ENCODE data around the gene SQSTM1.

Gene SQSTM1

DNA sequence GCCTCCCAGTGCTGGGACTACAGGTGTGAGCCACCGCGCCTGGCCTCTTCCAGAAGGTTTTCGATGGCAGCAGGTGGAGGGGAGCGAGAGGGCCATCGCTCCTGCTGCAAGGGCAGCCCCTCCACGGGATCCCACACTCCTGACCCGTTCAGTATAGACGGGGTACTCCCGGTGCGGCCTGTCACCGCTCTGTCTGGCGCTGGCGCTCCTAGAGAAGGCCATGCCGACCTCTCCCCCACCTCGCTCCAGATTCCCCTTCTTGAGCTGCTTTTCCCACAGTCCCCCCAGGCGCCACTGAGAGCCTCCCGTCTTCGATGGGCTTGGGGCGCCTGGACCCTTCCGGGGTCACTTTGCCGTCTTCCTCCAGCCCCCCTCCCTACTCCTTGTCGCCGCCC lies 4.3 kb upstream of the SQSTM1 start:
- no peak overlapping the region for H3K27ac ChIP-seq (ENCODE audit: low read depth, low read length)
- H3K9me2 ChIP-seq (replicated peaks; ENCODE audit: insufficient read depth, low read length), result no peaks in the 10 kb centered on the region
- no peaks in the 10 kb centered on the region for H3K9me3 ChIP-seq (ENCODE audit: insufficient read depth, low read length)
- H3K9ac ChIP-seq (ENCODE audit: low read length), result no peak overlapping the region
- no peak for TF ChIP-seq EZH2phosphoT487 (conservative IDR thresholded peaks at IDR 0.05; ENCODE audit: low read length)
- TF ChIP-seq, protein P1, sequence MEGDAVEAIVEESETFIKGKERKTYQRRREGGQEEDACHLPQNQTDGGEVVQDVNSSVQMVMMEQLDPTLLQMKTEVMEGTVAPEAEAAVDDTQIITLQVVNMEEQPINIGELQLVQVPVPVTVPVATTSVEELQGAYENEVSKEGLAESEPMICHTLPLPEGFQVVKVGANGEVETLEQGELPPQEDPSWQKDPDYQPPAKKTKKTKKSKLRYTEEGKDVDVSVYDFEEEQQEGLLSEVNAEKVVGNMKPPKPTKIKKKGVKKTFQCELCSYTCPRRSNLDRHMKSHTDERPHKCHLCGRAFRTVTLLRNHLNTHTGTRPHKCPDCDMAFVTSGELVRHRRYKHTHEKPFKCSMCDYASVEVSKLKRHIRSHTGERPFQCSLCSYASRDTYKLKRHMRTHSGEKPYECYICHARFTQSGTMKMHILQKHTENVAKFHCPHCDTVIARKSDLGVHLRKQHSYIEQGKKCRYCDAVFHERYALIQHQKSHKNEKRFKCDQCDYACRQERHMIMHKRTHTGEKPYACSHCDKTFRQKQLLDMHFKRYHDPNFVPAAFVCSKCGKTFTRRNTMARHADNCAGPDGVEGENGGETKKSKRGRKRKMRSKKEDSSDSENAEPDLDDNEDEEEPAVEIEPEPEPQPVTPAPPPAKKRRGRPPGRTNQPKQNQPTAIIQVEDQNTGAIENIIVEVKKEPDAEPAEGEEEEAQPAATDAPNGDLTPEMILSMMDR (IDR thresholded peaks at IDR 0.05; ENCODE audit: insufficient read depth, low read length, poor library complexity, severe bottlenecking), result no peak
- no peak overlapping the region for H3K4me3 ChIP-seq (ENCODE audit: insufficient read depth, low read length, poor library complexity, severe bottlenecking)
- no peaks in the 10 kb centered on the region for H3K36me3 ChIP-seq (ENCODE audit: low read length)
- no peak overlapping the region for H2AFZ ChIP-seq (ENCODE audit: low read depth, low read length, severe bottlenecking)
- H4K20me1 ChIP-seq (ENCODE audit: low read depth, low read length), result no peaks in the 10 kb centered on the region
- no peaks in the 10 kb centered on the region for H3K27me3 ChIP-seq (ENCODE audit: low read length)
- 0 out of 2 replicates have a peak, but pooled peaks cover 10% of the 10 kb centered on the region for H3F3A ChIP-seq (ENCODE audit: insufficient read depth)
- H3K4me2 ChIP-seq (ENCODE audit: low read depth, low read length, poor library complexity, severe bottlenecking), result no peak overlapping the region
- H3K79me2 ChIP-seq (ENCODE audit: insufficient read depth, low read length), result no peaks in the 10 kb centered on the region; the same call in 1 of the 2 replicates

DNA sequence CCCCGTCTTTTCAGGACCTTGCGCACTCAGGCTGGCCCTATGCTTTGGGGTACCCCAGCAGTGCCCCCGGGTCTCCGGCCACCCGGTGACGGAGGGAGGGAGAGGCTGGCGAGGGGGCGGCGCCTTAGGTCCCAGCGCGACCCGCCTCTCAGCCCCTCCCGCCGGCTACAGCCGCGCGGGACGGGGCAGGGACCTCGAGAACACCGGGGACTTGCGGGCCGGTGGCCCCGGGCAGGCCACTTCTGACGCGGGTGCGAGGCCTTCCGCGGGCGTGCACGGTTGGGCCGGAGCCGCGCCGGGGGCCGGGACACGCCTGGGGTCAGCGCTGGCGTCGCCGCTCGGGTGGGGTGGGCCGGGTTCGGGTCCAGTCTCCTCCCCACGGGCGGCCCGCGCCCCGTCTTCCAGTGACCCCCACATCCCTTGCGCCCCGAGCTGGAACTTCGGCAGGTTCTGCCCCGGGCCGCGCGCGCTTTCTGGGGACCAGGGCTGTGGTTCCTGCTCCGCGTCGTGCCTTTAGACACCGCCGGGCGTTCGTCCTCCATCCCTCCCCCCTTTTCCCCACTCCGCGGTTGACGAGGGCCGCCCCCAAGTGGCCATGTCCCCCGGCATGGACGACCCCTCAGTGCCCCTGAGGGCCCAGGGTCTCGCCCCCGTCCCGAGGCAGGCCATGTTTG lies 3.8 kb upstream of the SQSTM1 start:
- H3K4me3 ChIP-seq (ENCODE audit: insufficient read depth, low read length, poor library complexity, severe bottlenecking), result no peak overlapping the region
- H3K27ac ChIP-seq (ENCODE audit: low read depth, low read length), result no peak overlapping the region
- H3F3A ChIP-seq (ENCODE audit: insufficient read depth), result peaks cover 13% of the 10 kb centered on the region; the same call in 1 of the 2 replicates
- TF ChIP-seq, protein P1 (IDR thresholded peaks at IDR 0.05; ENCODE audit: insufficient read depth, low read length, poor library complexity, severe bottlenecking), result no peak
- TF ChIP-seq EZH2phosphoT487 (conservative IDR thresholded peaks at IDR 0.05; ENCODE audit: low read length), result no peak
- peaks cover 2% of the 10 kb centered on the region; the same call in 1 of the 2 replicates for H3K79me2 ChIP-seq (ENCODE audit: insufficient read depth, low read length)
- no peaks in the 10 kb centered on the region for H3K9me2 ChIP-seq (replicated peaks; ENCODE audit: insufficient read depth, low read length)
- H3K9ac ChIP-seq (ENCODE audit: low read length), result no peak overlapping the region
- H2AFZ ChIP-seq (ENCODE audit: low read depth, low read length, severe bottlenecking), result no peak overlapping the region
- H3K4me2 ChIP-seq (ENCODE audit: low read depth, low read length, poor library complexity, severe bottlenecking), result no peak overlapping the region
- no peaks in the 10 kb centered on the region for H3K36me3 ChIP-seq (ENCODE audit: low read length)
- H4K20me1 ChIP-seq (ENCODE audit: low read depth, low read length), result peaks cover under 1% of the 10 kb centered on the region
- no peaks in the 10 kb centered on the region for H3K27me3 ChIP-seq (ENCODE audit: low read length)
- H3K9me3 ChIP-seq (ENCODE audit: insufficient read depth, low read length), result no peaks in the 10 kb centered on the region

DNA sequence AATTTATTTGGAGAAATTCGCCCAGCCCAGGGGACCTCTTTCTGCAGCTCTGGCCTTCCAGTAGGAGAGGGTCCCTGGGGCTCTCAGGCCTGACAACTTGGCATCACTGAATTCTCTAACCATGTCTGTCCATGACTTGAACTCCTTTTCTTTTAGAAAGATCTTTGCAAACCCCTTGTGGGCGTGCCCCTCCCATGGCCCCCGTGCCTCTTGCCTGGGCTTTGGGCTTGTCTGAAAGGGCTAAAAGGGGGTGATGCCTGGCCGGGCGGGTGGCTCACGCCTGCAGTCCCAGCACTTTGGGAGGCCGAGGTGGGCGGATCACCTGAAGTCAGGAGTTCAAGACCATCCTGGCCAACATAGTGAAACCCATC lies 3.2 kb upstream of the SQSTM1 start:
- Histone ChIP-seq H3K27ac (ENCODE audit: low read depth, low read length) (no peak overlapping the region), H3F3A (ENCODE audit: insufficient read depth) (peaks cover 15% of the 10 kb centered on the region; the same call in 1 of the 2 replicates), H3K9ac (ENCODE audit: low read length) (no peak overlapping the region), H3K27me3 (ENCODE audit: low read length) (no peaks in the 10 kb centered on the region), H3K4me3 (ENCODE audit: insufficient read depth, low read length, poor library complexity, severe bottlenecking) (no peak overlapping the region), H4K20me1 (ENCODE audit: low read depth, low read length) (peaks cover 6% of the 10 kb centered on the region), H3K36me3 (ENCODE audit: low read length) (no peaks in the 10 kb centered on the region), H3K4me2 (ENCODE audit: low read depth, low read length, poor library complexity, severe bottlenecking) (no peak overlapping the region), H3K79me2 (ENCODE audit: insufficient read depth, low read length) (peaks cover 7% of the 10 kb centered on the region), H3K9me2 (replicated peaks; ENCODE audit: insufficient read depth, low read length) (no peaks in the 10 kb centered on the region), H2AFZ (ENCODE audit: low read depth, low read length, severe bottlenecking) (no peak overlapping the region), H3K9me3 (ENCODE audit: insufficient read depth, low read length) (no peaks in the 10 kb centered on the region)
- TF ChIP-seq, protein P1 (IDR thresholded peaks at IDR 0.05; ENCODE audit: insufficient read depth, low read length, poor library complexity, severe bottlenecking), result no peak
- no peak for TF ChIP-seq EZH2phosphoT487 (conservative IDR thresholded peaks at IDR 0.05; ENCODE audit: low read length)
